Heart right ventricle (tissue), 16 donors: ENCODE data around the gene TMEM151B. TPM values are rescaled to one million over a fixed set of nuclear protein-coding genes. Genes with fewer than 3 reads are reported as not detected.

Experiments used
- ATAC-seq, 8 donors: fragments of 200-7000 bp; cut with Tn5 transposase; one replicate each; pipeline ENCODE4 v1.9.1; 2020; ENCODE audit warnings: mild to moderate bottlenecking in 8 of 8, moderate library complexity in 8 of 8, moderate number of reproducible peaks in 1 of 8
- DNase-seq, 2 donors: peaks; one replicate each; pipeline ENCODE4 v3.0.0-alpha.2; 2020
- H3K27ac ChIP-seq, 10 donors: fragments of 200-600 bp; sonication (generic) in 2 of 10; one replicate each; pipeline versions ENCODE4 v1.5.0 to v1.8.0; 2020 to 2022; ENCODE audit warnings: mild to moderate bottlenecking in 3 of 10
- H3K27me3 ChIP-seq, 7 donors: fragments of 200-600 bp; one replicate each; pipeline ENCODE4 v1.8.0; 2021 to 2022; ENCODE audit warnings: mild to moderate bottlenecking in 2 of 7
- H3K36me3 ChIP-seq, 9 donors: fragments of 200-600 bp; sonication (generic) in 1 of 9; one replicate each; pipeline versions ENCODE4 v1.5.0 to v1.8.0; 2020 to 2022; ENCODE audit warnings: mild to moderate bottlenecking in 2 of 9
- H3K4me1 ChIP-seq, 9 donors: fragments of 200-600 bp; sonication (generic) in 1 of 9; one replicate each; pipeline versions ENCODE4 v1.5.0 to v1.8.0; 2020 to 2022; ENCODE audit warnings: mild to moderate bottlenecking in 4 of 9
- H3K4me3 ChIP-seq, 10 donors: fragments of 200-600 bp; sonication (generic) in 2 of 10; one replicate each; pipeline versions ENCODE4 v1.5.0 to v1.8.0; 2020 to 2022; ENCODE audit warnings: mild to moderate bottlenecking in 7 of 10, moderate library complexity in 2 of 10
- H3K9me3 ChIP-seq, 11 donors: fragments of 200-600 bp in 10 of 11; sonication (generic) in 2 of 11; one replicate each; pipeline versions ENCODE4 v1.5.0 to v1.8.0; 2013 to 2022; ENCODE audit warnings: mild to moderate bottlenecking in 2 of 11, control low read depth in 1 of 11, moderate library complexity in 1 of 11
- CTCF ChIP-seq, 9 donors: fragments of 200-600 bp; sonication (generic) in 2 of 9; IDR thresholded peaks; one replicate each; pipeline versions ENCODE4 v1.5.0 to v1.8.0; 2021 to 2022; ENCODE audit warnings: antibody characterized with exemption in 9 of 9, mild to moderate bottlenecking in 5 of 9, moderate library complexity in 1 of 9
- WGBS, 2 donors: extraction: QIAGEN DNeasy Blood & Tissue Kit; methylation state at CpG; one replicate each; pipeline ENCODE4 v1.1.7; 2013; ENCODE audit warnings: inconsistent platforms in 1 of 2; 5-methylcytosine and 5-hydroxymethylcytosine counted together
- intact Hi-C, 10 donors: fragments of 100-400 bp; cut with DNase I; formaldehyde crosslinking; loops; one replicate each; pipeline versions ENCODE4 v1.11.1 to v1.14.2; 2022
- polyA plus RNA-seq, 2 donors: library from polyadenylated mRNA; stranded (reverse); fragments of 200-250 nt; gene quantifications; one replicate each; pipeline ENCODE4 v1.2.3, GENCODE V29; 2013
- total RNA-seq, 10 donors: library from RNA; stranded (reverse); fragmentation: NEBNext Ultra II Directional in 3 of 10; extraction: Animal tissue kit (Norgen Biotek cat#: 25700) in 3 of 10; gene quantifications; one replicate each; pipeline versions ENCODE4 v1.2.1 to v1.2.4, GENCODE V29; 2021 to 2023
- donor health status: Arrhythmogenic right ventricular cardiomyopathy.
- donor health status: ischemic (EF 13 %, LVEDD 7.1; RV severe dilation, severe dysfunction).
- donor health status: healthy with polysubstance abuse.
- donor health status: DM: no; HTN: yes; CAD: no.
- donor health status: DM: no; HTN: no; CAD: no.
- donor health status: ischemic (EF 25% LVEDD 6.9; RV normal size, moderate dysfunction).
- donor health status: ischemic (EF 25% LVEDD 5.7; RV mildly dilated, moderate dysfunction).
- donor health status: healthy.
- donor health status: DM: yes; HTN: yes; CAD: no.
- donor health status: Ischemic cardiomyopathy.
- donor health status: ischemic (EF 35%, LVEDD 5.7; RV mildly dilated, moderate dysfunction).
- donor health status: nonischemic (EF 11% LVEDD 7.7; RV severe dilation, severe dysfunction).
- donor health status: DM: yes; HTN: yes; CAD: no.
- donor health status: PGD.
- donor health status: ischemic (EF 29% LVEDD 5.4; RV normal size, mild dysfunction).
- donor health status: nonischemic (EF 23%, LVEDD 6.1; RV moderate dilation, normal function).

The TMEM151B gene
- total and polyA plus RNA-seq, 12 donors: 0.09 to 2.2 (median 0.43) TPM; not detected in 4

DNA sequence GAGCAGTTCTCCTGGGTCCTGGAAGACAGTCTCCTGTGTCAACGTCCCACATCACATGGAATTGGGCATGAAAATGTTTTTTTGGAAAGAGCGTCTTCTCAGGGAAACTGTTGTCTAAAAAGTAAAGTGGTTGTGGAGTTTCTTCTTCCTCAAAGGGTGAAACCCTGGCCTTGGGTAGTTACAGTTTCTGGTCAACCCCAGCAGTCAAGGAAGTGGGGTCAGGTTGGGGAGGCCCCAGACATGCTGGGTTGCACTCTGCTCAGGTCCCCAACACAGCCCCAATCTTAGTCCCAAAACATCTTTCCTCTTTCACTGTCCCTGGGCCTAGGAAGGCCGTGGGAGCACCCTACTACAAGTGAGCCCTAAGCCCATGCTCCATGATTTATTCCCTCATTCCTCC lies 3.9 kb upstream of the TMEM151B start:
- Histone ChIP-seq H3K27ac (no peak overlapping the region), H3K9me3 (no peaks in the 10 kb centered on the region), H3K36me3 (peaks cover 0 to 15% (median 0%) of the 10 kb centered on the region in 9 donors), H3K4me3 (no peak overlapping the region), H3K4me1 (peaks cover 18 to 43% (median 29%) of the 10 kb centered on the region in 9 donors), H3K27me3 (peaks cover 10 to 37% (median 23%) of the 10 kb centered on the region in 7 donors)
- 78 to 82% methylated on average over 3 of the region's 3 CpGs for WGBS, 2 donors
- DNase-seq (no peak), ATAC-seq (no peak)
- no peak for TF ChIP-seq CTCF (IDR thresholded peaks at IDR 0.05)
- intact Hi-C loops: loop anchor here in 5 of 10 donors (2.0 to 10.0 kb wide), 6 partner anchors 36 to 169 kb away; partner anchors contain the start of gene AARS2 (in 1 of the 5)

DNA sequence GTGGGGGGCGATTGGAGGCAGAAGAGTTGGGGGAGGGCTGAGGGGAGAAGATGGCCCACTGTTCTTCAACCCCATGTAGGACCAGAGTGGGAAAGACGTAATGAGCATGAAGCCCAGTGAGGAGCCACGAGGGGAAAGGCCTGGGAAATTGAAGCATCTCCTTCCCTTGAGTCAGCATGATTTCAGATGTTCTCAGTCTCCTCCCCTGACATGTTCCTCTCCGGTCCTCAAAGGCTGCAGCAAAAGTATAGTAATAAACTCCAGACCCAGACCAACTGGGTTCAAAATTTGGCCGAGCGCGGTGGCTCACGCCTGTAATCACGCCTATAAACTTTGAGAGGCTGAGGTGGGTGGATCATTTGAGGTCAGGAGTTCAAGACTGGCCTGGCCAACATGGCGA lies 3.0 kb upstream of the TMEM151B start:
- Histone ChIP-seq H3K9me3 (no peaks in the 10 kb centered on the region), H3K27me3 (peaks cover 10 to 45% (median 32%) of the 10 kb centered on the region in 7 donors), H3K36me3 (peaks cover 0 to 6% (median 0%) of the 10 kb centered on the region in 9 donors), H3K4me3 (no peak overlapping the region), H3K4me1 (peaks cover 18 to 34% (median 27%) of the 10 kb centered on the region in 9 donors), H3K27ac (no peak overlapping the region)
- ATAC-seq (no peak), DNase-seq (no peak)
- intact Hi-C loops: loop anchor here in 5 of 10 donors (1.0 to 10.0 kb wide), 7 partner anchors 35 to 170 kb away; partner anchors contain the start of gene AARS2 (in 1 of the 5)
- no peak for TF ChIP-seq CTCF (IDR thresholded peaks at IDR 0.05)
- WGBS, 2 donors: 69 to 72% methylated on average over 10 of the region's 10 CpGs

DNA sequence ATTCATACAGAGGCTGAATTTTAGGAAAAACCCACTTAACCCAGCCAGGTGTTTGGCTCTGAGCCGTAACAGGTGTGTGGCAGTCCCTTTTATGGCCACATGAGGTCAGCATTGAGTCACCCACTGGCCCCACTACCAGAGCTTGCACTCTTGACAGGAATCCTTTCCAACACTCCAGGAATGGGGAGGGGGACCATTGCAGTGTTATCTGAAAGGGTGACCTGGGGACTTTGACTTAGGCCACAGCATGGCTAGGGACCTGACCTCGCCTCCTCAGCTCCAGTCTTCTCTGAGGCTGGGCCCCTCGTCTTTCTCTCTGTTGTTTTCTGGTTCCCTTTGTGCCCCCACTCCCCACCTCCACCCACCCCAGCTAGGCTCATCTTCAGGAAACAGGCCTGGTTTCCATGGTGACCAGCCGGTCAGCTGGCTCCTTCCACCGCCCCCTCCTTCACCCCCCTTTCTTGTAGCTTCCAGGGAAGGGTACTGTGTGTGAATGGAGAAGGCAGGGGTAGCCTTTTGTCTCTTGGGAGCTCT lies 2.1 kb upstream of the TMEM151B start:
- H3K4me3 ChIP-seq: no peak overlapping the region
- DNase-seq: no peak
- H3K4me1 ChIP-seq: peaks cover 10 to 25% (median 18%) of the 10 kb centered on the region in 9 donors
- intact Hi-C loops: loop anchor here (2.0 to 10.0 kb wide), 6 partner anchors 34 to 171 kb away; partner anchors contain the start of gene AARS2 (in 1 of the 10)
- H3K27ac ChIP-seq: no peak overlapping the region
- WGBS, 2 donors: 23 to 25% methylated on average over 5 of the region's 5 CpGs
- peaks cover 10 to 54% (median 42%) of the 10 kb centered on the region in 7 donors for H3K27me3 ChIP-seq
- no peaks in the 10 kb centered on the region for H3K9me3 ChIP-seq
- TF ChIP-seq CTCF (IDR thresholded peaks at IDR 0.05): peak; percentile 82 to 97 (median 91)
- ATAC-seq: peak in 1 of 8 donors; percentile 10
- H3K36me3 ChIP-seq: no peaks in the 10 kb centered on the region

GRCh38 chr6:44269178-44269920 lies 901 bp upstream of the TMEM151B start:
- intact Hi-C loops: loop anchor here (2.0 to 10.0 kb wide), 6 partner anchors 33 to 172 kb away; partner anchors contain the start of gene AARS2 (in 1 of the 10)
- no peak overlapping the region for H3K4me3 ChIP-seq
- TF ChIP-seq CTCF (IDR thresholded peaks at IDR 0.05): no peak
- ATAC-seq (no peak), DNase-seq (no peak)
- H3K9me3 ChIP-seq: no peaks in the 10 kb centered on the region
- H3K36me3 ChIP-seq: no peaks in the 10 kb centered on the region
- 67 to 91% methylated on average over 1 of the region's 1 CpG for WGBS, 2 donors
- H3K4me1 ChIP-seq: peaks cover 3 to 13% (median 7%) of the 10 kb centered on the region in 9 donors
- no peak overlapping the region for H3K27ac ChIP-seq
- H3K27me3 ChIP-seq: peaks cover 10 to 66% (median 53%) of the 10 kb centered on the region in 7 donors
